ENCODE measurements around the gene NOLC1. TPM values are rescaled to one million over a fixed set of nuclear protein-coding genes. Genes with fewer than 3 reads are reported as not detected.

Gene NOLC1
- total and polyA plus RNA-seq, 2 of the 4 experiments (the other 2 are of a cell fraction) = 43.2 to 55.3 TPM

GRCh38 chr10:102113261-102113955 lies 38.8 kb upstream of the NOLC1 start:
- peak overlapping the region; percentile 98 for H3K9ac ChIP-seq (ENCODE audit: low read depth, low read length)
- peak overlapping the region; percentile 89 for H3K4me2 ChIP-seq (ENCODE audit: low read depth, low read length)
- no peaks in the 10 kb centered on the region for H3K27me3 ChIP-seq (ENCODE audit: control insufficient read depth, insufficient read depth, low read length)
- H2AK9ac ChIP-seq (replicated peaks; ENCODE audit: low read depth, low read length, poor library complexity) = peak overlapping the region; percentile 96
- ATAC-seq (ENCODE audit: low read depth) (no peak; the same call in 1 of the 2 replicates), DNase-seq (no peak)
- dilution Hi-C loops (cut with HindIII; ENCODE audit: low sequenced_read_pairs, unreplicated experiment) = no loop called here
- peak overlapping the region; percentile 82 for H2BK5ac ChIP-seq (ENCODE audit: low read depth, low read length, poor library complexity, severe bottlenecking)
- H2BK20ac ChIP-seq (ENCODE audit: low read depth, low read length) = no peak overlapping the region
- H3K4ac ChIP-seq (ENCODE audit: low read depth, low read length) = peak overlapping the region; percentile 30
- no peak overlapping the region for H3K18ac ChIP-seq (ENCODE audit: low read depth, low read length)
- peak overlapping the region; percentile 94 for H3K27ac ChIP-seq (ENCODE audit: insufficient read depth, low read length)
- peaks cover 23 to 84% of the 10 kb centered on the region in 2 experiments for H3K79me1 ChIP-seq (ENCODE audit: low read depth in 1 of 2, low read length in 2 of 2)
- H3K4me3 ChIP-seq (ENCODE audit: insufficient read depth, low read depth, low read length) = peak overlapping the region; percentile 92
- POLR2A ChIA-PET (ENCODE audit: unreplicated experiment) = interaction anchor here (0.6 kb wide), 1 partner anchor 58 kb away, joined by 31 read pairs; no protein-coding TSS in a partner anchor
- H3K9me1 ChIP-seq (ENCODE audit: insufficient read depth, low read length) = peaks cover 27% of the 10 kb centered on the region
- no peak overlapping the region for H4K91ac ChIP-seq (ENCODE audit: insufficient read depth, low read depth, low read length)
- intact Hi-C loops (cut with micrococcal nuclease) = no loop called here
- H4K8ac ChIP-seq (ENCODE audit: low read depth in 2 of 2, low read length in 2 of 2) = no peak overlapping the region
- peak; percentile 10; the same call in 1 of the 2 replicates for TF ChIP-seq MXI1 (IDR thresholded peaks at IDR 0.05; ENCODE audit: borderline replicate concordance, low read depth, low read length)
- no peak for TF ChIP-seq RCOR1 (IDR thresholded peaks at IDR 0.05; ENCODE audit: insufficient replicate concordance, low read length)
- no peak overlapping the region for H2BK15ac ChIP-seq (ENCODE audit: low read depth, low read length)
- peaks cover 31% of the 10 kb centered on the region for H3K4me1 ChIP-seq (ENCODE audit: control insufficient read depth, insufficient read depth, low read length)
- peaks cover 34% of the 10 kb centered on the region for H3K36me3 ChIP-seq (ENCODE audit: control insufficient read depth, insufficient read depth, low read length)
- in situ Hi-C loops (cut with MboI; ENCODE audit: low sequenced_read_pairs) = no loop called here
- no peaks in the 10 kb centered on the region for H3K9me3 ChIP-seq (ENCODE audit: control insufficient read depth, insufficient read depth, low read length)
- peaks cover 76% of the 10 kb centered on the region for H4K20me1 ChIP-seq (ENCODE audit: insufficient read depth, low read length)
- H4K5ac ChIP-seq (ENCODE audit: low read depth, low read length) = no peak overlapping the region
- peak overlapping the region; percentile 79 for H3K23ac ChIP-seq (ENCODE audit: low read depth, low read length)
- no peak overlapping the region for H3K56ac ChIP-seq (ENCODE audit: extremely low read depth, insufficient read depth, low read length)
- CTCF ChIA-PET = no interaction called here
- H2BK120ac ChIP-seq (ENCODE audit: low read depth, low read length) = no peak overlapping the region
- H2AFZ ChIP-seq (replicated peaks; ENCODE audit: low read length, poor library complexity) = peak overlapping the region; percentile 87
- peak overlapping the region; percentile 64 for H3K14ac ChIP-seq (replicated peaks; ENCODE audit: low read depth, low read length)
- 7% methylated on average over 3 of the region's 7 CpGs; no CpG with 5 or more reads in 1 of the 2 experiments for WGBS, 2 experiments (ENCODE audit: extremely low coverage in 2 of 2, insufficient read length in 1 of 2)
- peak overlapping the region; percentile 63 for H2AK5ac ChIP-seq (ENCODE audit: low read depth, low read length)
- BruUV-seq (replicated peaks) = no TSS peak

Data from IMR-90 (cell line).